GM23338 (cell line): Measurements from ENCODE around the gene THEM5. TPM values are rescaled to one million over a fixed set of nuclear protein-coding genes. Genes with fewer than 3 reads are reported as not detected.
"Not testable (repeated sequence)": the region's sequence is repeated elsewhere in the genome, so short reads cannot be mapped to it uniquely, and the experiment has no call there.

Experiments used
- ATAC-seq: fragments of 200-7000 bp; cut with Tn5 transposase; 3 replicates; pipeline ENCODE4 v1.9.1; 2020
- DNase-seq: peaks from one replicate; pipeline ENCODE4 v3.0.0-alpha.2; 2015; ENCODE audit warnings: low spot score
- H2AFZ ChIP-seq: fragments of 200-600 bp; sonication (generic); 2 replicates; pipeline ENCODE4 v1.8.0; 2016; ENCODE audit warnings: antibody characterized with exemption, mild to moderate bottlenecking, moderate library complexity
- H3F3A ChIP-seq: fragments of 200-600 bp; sonication (generic); replicated peaks from 2 replicates; pipeline ENCODE4 v1.8.0; 2017; ENCODE audit warnings: antibody characterized with exemption, mixed run types, low read depth
- H3K27ac ChIP-seq: fragments of 200-600 bp; sonication (generic); 2 replicates; pipeline ENCODE4 v1.6.1; 2016; ENCODE audit warnings: low read depth
- H3K27me3 ChIP-seq: fragments of 200-600 bp; sonication (generic); 2 replicates; pipeline ENCODE4 v1.8.0; 2016; ENCODE audit warnings: mild to moderate bottlenecking, mixed run types, moderate library complexity; ENCODE audit not compliant: insufficient read depth
- H3K36me3 ChIP-seq: fragments of 200-600 bp; sonication (generic); 2 replicates; pipeline ENCODE4 v1.8.0; 2016; ENCODE audit warnings: mild to moderate bottlenecking; ENCODE audit not compliant: insufficient read depth
- H3K4me1 ChIP-seq: fragments of 200-600 bp; sonication (generic); 2 replicates; pipeline ENCODE4 v1.8.0; 2016; ENCODE audit warnings: mild to moderate bottlenecking, moderate library complexity; ENCODE audit not compliant: insufficient read depth
- H3K4me2 ChIP-seq: fragments of 200-600 bp; sonication (generic); 2 replicates; pipeline ENCODE4 v1.7.1; 2017; ENCODE audit warnings: mixed run types
- H3K4me3 ChIP-seq: fragments of 200-600 bp; sonication (generic); 2 replicates; pipeline ENCODE4 v1.6.1; 2016; ENCODE audit warnings: mixed run types
- H3K79me2 ChIP-seq: fragments of 200-600 bp; sonication (generic); replicated peaks from 2 replicates; pipeline ENCODE4 v1.8.0; 2017; ENCODE audit warnings: mild to moderate bottlenecking; ENCODE audit not compliant: insufficient read depth
- H3K9me2 ChIP-seq: fragments of 200-600 bp; sonication (generic); 2 replicates; pipeline ENCODE4 v1.8.0; 2017; ENCODE audit not compliant: insufficient read depth
- H4K20me1 ChIP-seq: fragments of 200-600 bp; sonication (generic); replicated peaks from 2 replicates; pipeline ENCODE4 v1.8.0; 2017; ENCODE audit warnings: mild to moderate bottlenecking; ENCODE audit not compliant: insufficient read depth
- H3K27ac Mint-ChIP-seq: 2 replicates; pipeline ENCODE4 v1.8.0; 2020; ENCODE audit warnings: inconsistent platforms, mild to moderate bottlenecking, moderate library complexity, mixed read lengths
- H3K27me3 Mint-ChIP-seq: 3 replicates; pipeline ENCODE4 v1.8.0; 2022; ENCODE audit warnings: low read depth, mild to moderate bottlenecking, moderate library complexity, mixed read lengths, inconsistent platforms; ENCODE audit not compliant: insufficient read depth, poor library complexity
- H3K36me3 Mint-ChIP-seq: 3 replicates; pipeline ENCODE4 v1.8.0; 2021; ENCODE audit warnings: low read depth, mild to moderate bottlenecking, inconsistent platforms, moderate library complexity, mixed read lengths
- H3K4me1 Mint-ChIP-seq: 3 replicates; pipeline ENCODE4 v1.8.0; 2020; ENCODE audit warnings: mild to moderate bottlenecking, inconsistent platforms, mixed read lengths
- H3K4me3 Mint-ChIP-seq: 3 replicates; pipeline ENCODE4 v1.8.0; 2021; ENCODE audit warnings: moderate library complexity, mild to moderate bottlenecking, inconsistent platforms, mixed read lengths
- H3K9me3 Mint-ChIP-seq: 3 replicates; pipeline ENCODE4 v1.8.0; 2020; ENCODE audit warnings: moderate library complexity, mild to moderate bottlenecking, inconsistent platforms, mixed read lengths
- EZH2 ChIP-seq: fragments of 200-600 bp; sonication (generic); IDR thresholded peaks from one replicate; pipeline ENCODE4 v1.8.0; 2017; ENCODE audit warnings: antibody characterized with exemption, mild to moderate bottlenecking, low read depth; ENCODE audit not compliant: unreplicated experiment
- EZH2phosphoT487 ChIP-seq: fragments of 200-600 bp; sonication (generic); IDR thresholded peaks from one replicate; pipeline ENCODE4 v1.8.1; 2018; ENCODE audit warnings: antibody characterized with exemption; ENCODE audit not compliant: unreplicated experiment
- JUNB ChIP-seq: IDR thresholded peaks from one replicate; pipeline ENCODE4 v1.6.1; 2016; ENCODE audit warnings: antibody characterized with exemption; ENCODE audit not compliant: unreplicated experiment
- NANOG ChIP-seq: IDR thresholded peaks from 2 replicates; pipeline ENCODE4 v1.6.1; 2016; ENCODE audit warnings: antibody characterized with exemption, borderline replicate concordance
- POLR2AphosphoS5 ChIP-seq: IDR thresholded peaks from 2 replicates; pipeline ENCODE4 v1.6.1; 2016; ENCODE audit warnings: antibody characterized with exemption, low read depth
- ZNF331 ChIP-seq: fragments of 250-450 bp; sonication (Bioruptor Pico); IDR thresholded peaks from 2 replicates; pipeline ENCODE4 v1.5.0; 2020; ENCODE audit warnings: low read depth, mild to moderate bottlenecking, moderate library complexity
- long read RNA-seq: library from polyadenylated mRNA; unstranded; transcript quantifications from one replicate; pipeline ENCODE4 v2.0.0, GENCODE V29; 2020; ENCODE audit not compliant: unreplicated experiment
- polyA plus RNA-seq: library from polyadenylated mRNA; unstranded; fragments of >200 nt; fragmentation: Nextera tagmentation; extraction: Ambion mirVana; gene quantifications from 2 replicates; pipeline ENCODE4 v1.2.1, GENCODE V29; 2016
- total RNA-seq: library from RNA; depleted of rRNA; stranded (reverse); fragments of >200 nt; shearing (Covaris generic); gene quantifications from 2 replicates; pipeline ENCODE4 v1.2.3, GENCODE V29; 2014; rRNA removed
- TF ChIP-seq, protein P1 (sequence below), 2 experiments: fragments of 200-600 bp in 1 of 2; sonication (generic) in 1 of 2; conservative IDR thresholded peaks; 2 replicates each; pipeline versions ENCODE4 v1.5.1 to v1.6.1; 2016 to 2017; ENCODE audit warnings: antibody characterized with exemption in 2 of 2, low read depth in 2 of 2, mild to moderate bottlenecking in 2 of 2, moderate library complexity in 1 of 2

Gene THEM5
- total RNA-seq (not detected in 2 replicates), polyA plus RNA-seq (0.38 TPM in 1 of 2 replicates, not detected in the other)
- long read RNA-seq: 0 reads

DNA sequence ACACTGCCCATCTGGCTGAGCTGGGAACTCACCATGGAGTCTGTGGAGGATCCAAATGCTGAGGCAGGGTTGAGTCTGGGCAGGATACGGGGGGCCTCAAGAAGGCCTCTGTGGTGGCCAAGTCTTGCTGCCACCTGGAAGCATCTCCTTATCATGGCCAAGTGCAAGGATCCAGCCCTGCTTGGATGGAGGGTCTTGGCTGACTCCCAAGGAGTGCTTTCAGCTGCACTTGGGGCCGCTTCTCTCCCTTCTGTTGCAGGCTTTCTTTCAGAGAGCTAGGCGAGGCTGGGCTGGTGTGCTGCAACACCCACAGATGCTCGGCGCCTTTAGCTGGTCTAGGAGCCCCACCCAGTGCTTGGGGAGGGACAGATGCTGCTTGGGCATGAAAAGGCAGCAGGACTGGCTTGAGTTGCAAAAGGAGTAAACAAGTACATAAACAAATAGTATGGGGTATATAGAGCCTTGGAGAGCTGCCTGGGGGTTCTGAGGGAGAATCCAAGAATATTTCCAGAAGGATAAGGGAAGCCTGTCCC is at the start of gene THEM5:
Gene THEM5 (minus strand): TSS at position 302 of the 533 bp plus-strand sequence. CDS start 147 bp downstream, at position 155.
- no peak within 1 kb of the TSS for H3K27ac ChIP-seq
- H3K79me2 ChIP-seq: no peaks in the 10 kb centered on the region
- TF ChIP-seq, protein P1, sequence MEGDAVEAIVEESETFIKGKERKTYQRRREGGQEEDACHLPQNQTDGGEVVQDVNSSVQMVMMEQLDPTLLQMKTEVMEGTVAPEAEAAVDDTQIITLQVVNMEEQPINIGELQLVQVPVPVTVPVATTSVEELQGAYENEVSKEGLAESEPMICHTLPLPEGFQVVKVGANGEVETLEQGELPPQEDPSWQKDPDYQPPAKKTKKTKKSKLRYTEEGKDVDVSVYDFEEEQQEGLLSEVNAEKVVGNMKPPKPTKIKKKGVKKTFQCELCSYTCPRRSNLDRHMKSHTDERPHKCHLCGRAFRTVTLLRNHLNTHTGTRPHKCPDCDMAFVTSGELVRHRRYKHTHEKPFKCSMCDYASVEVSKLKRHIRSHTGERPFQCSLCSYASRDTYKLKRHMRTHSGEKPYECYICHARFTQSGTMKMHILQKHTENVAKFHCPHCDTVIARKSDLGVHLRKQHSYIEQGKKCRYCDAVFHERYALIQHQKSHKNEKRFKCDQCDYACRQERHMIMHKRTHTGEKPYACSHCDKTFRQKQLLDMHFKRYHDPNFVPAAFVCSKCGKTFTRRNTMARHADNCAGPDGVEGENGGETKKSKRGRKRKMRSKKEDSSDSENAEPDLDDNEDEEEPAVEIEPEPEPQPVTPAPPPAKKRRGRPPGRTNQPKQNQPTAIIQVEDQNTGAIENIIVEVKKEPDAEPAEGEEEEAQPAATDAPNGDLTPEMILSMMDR (conservative IDR thresholded peaks at IDR 0.05; ENCODE audit: low read depth in 2 of 2): peak in 1 of 2 experiments; percentile 20; a peak in 1 of 4 replicates
- TF ChIP-seq JUNB: no peak
- Mint-ChIP-seq H3K9me3 (no peaks in the 10 kb centered on the region), H3K27ac (no peak within 1 kb of the TSS), H3K36me3 (no peaks in the 10 kb centered on the region), H3K4me1 (no peaks in the 10 kb centered on the region), H3K4me3 (no peak within 1 kb of the TSS), H3K27me3 (peaks cover 28% of the 10 kb centered on the region)
- no peak within 1 kb of the TSS for H2AFZ ChIP-seq
- H3F3A ChIP-seq: no peaks in the 10 kb centered on the region
- no peaks in the 10 kb centered on the region for H4K20me1 ChIP-seq
- peaks cover 15% of the 10 kb centered on the region for H3K27me3 ChIP-seq
- H3K4me2 ChIP-seq: no peak within 1 kb of the TSS
- no peaks in the 10 kb centered on the region for H3K4me1 ChIP-seq
- no peaks in the 10 kb centered on the region for H3K9me2 ChIP-seq
- no peak within 1 kb of the TSS for H3K4me3 ChIP-seq
- H3K36me3 ChIP-seq: no peaks in the 10 kb centered on the region; the same call in 1 of the 2 replicates
- DNase-seq (no peak), ATAC-seq (peak; percentile 47)

DNA sequence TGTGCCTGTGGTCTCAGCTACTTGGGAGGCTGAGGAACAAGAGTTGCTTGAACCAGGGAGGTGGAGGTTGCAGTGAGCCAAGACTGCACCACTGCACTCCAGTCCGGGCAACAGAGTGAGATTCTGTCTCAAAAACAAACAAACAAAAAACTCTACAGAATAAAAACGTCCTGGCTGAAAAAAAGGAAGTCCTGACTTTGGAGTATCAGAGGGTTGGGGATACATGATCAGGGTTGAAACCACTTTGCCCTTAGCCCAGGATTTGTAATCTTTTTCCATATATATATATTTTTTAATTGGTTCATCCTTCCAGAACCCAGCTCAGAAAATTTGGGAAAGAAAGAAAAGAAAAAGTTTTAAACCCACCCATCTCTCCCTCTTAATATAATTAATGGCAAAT is 49.3 kb upstream of the THEM5 start:
- Mint-ChIP-seq H3K27me3 (peaks cover 12% of the 10 kb centered on the region), H3K27ac (no peak overlapping the region), H3K4me3 (no peak overlapping the region), H3K9me3 (peaks cover 77% of the 10 kb centered on the region), H3K36me3 (peaks cover 84% of the 10 kb centered on the region), H3K4me1 (no peaks in the 10 kb centered on the region)
- peaks cover 22% of the 10 kb centered on the region for H3K36me3 ChIP-seq
- DNase-seq (no peak), ATAC-seq (no peak)
- H3K9me2 ChIP-seq: no peaks in the 10 kb centered on the region
- H4K20me1 ChIP-seq: no peaks in the 10 kb centered on the region; the same call in 1 of the 2 replicates
- no peaks in the 10 kb centered on the region for H3K4me1 ChIP-seq
- H3K4me3 ChIP-seq: no peak overlapping the region
- TF ChIP-seq NANOG (no peak), ZNF331 (CRISPR knock-in tag) (no peak), EZH2phosphoT487 (no peak), EZH2 (no peak), POLR2AphosphoS5 (no peak)
- no peak overlapping the region for H3K4me2 ChIP-seq
- H3K27ac ChIP-seq: no peak overlapping the region
- H3K79me2 ChIP-seq: peaks cover 61% of the 10 kb centered on the region
- no peaks in the 10 kb centered on the region for H3K27me3 ChIP-seq
- no peaks in the 10 kb centered on the region for H3F3A ChIP-seq
- H2AFZ ChIP-seq: no peak overlapping the region

DNA sequence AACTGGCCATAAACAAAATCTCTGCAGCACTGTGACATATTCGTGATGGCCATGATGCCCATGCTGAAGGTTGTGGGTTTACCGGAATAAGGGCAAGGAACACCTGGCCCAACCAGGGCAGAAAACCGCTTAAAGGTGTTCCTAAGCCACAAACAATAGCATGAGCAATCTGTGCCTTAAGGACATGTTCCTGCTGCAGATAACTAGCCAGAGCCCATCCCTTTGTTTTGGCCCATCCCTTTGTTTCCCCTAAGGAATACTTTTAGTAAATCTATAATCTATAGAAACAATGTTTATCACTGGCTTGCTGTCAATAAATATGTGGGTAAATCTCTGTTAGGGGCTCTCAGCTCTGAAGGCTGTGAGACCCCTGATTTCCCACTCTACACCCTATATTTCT is 47.3 kb upstream of the THEM5 start:
- H3K27me3 Mint-ChIP-seq, H3K4me2 ChIP-seq: not testable (repeated sequence)

More for the DNA sequence above, 47.3 kb upstream of the THEM5 start:
- Histone ChIP-seq H3K79me2 (peaks cover 56% of the 10 kb centered on the region), H3K36me3 (peaks cover 15% of the 10 kb centered on the region)
- Mint-ChIP-seq H3K9me3 (peaks cover 60% of the 10 kb centered on the region), H3K36me3 (peaks cover 67% of the 10 kb centered on the region)
- H3K4me1 Mint-ChIP-seq, H3K27me3 ChIP-seq, H4K20me1 ChIP-seq, H2AFZ ChIP-seq, H3K27ac ChIP-seq, ATAC-seq, H3F3A ChIP-seq, H3K4me3 ChIP-seq, H3K4me3 Mint-ChIP-seq, H3K4me1 ChIP-seq, DNase-seq, H3K9me2 ChIP-seq, H3K27ac Mint-ChIP-seq: not testable (repeated sequence)
